CD14-positive monocyte (primary cell): Measurements from ENCODE around the gene ADSL. TPM values are rescaled to one million over a fixed set of nuclear protein-coding genes. Genes with fewer than 3 reads are reported as not detected.

Source experiments
- DNase-seq, 3 donors: peaks; one replicate each; pipeline ENCODE4 v3.0.0-alpha.2; 2011 to 2022
- H2AFZ ChIP-seq: 2 replicates; pipeline ENCODE4 v1.6.0; 2012; ENCODE audit warnings: mild to moderate bottlenecking, low read depth, low read length, inconsistent platforms; ENCODE audit not compliant: insufficient read depth, poor library complexity, severe bottlenecking
- H3K27ac ChIP-seq, 2 donors: 1 replicate in 1 of 2; 2 replicates in 1 of 2; pipeline ENCODE4 v1.5.1; 2012 to 2013; ENCODE audit warnings: low read length in 2 of 2, control low read depth in 1 of 2, inconsistent platforms in 1 of 2, low read depth in 1 of 2, mild to moderate bottlenecking in 1 of 2
- H3K27me3 ChIP-seq, 2 donors: one replicate each; pipeline versions ENCODE4 v1.6.0 to v1.6.1; 2011 to 2013; ENCODE audit warnings: low read length in 2 of 2; ENCODE audit not compliant: control insufficient read depth in 2 of 2, insufficient read depth in 2 of 2
- H3K36me3 ChIP-seq, 2 donors: replicated peaks in 1 of 2; 1 replicate in 1 of 2; 2 replicates in 1 of 2; pipeline versions ENCODE4 v1.5.1 to v1.6.1; 2012 to 2013; ENCODE audit warnings: low read length in 2 of 2, control low read depth in 1 of 2, inconsistent platforms in 1 of 2, mild to moderate bottlenecking in 1 of 2; ENCODE audit not compliant: insufficient read depth in 2 of 2, control insufficient read depth in 1 of 2
- H3K4me1 ChIP-seq, 2 donors: 1 replicate in 1 of 2; 2 replicates in 1 of 2; pipeline versions ENCODE4 v1.5.1 to v1.6.1; 2012 to 2013; ENCODE audit warnings: low read length in 2 of 2, control low read depth in 1 of 2, inconsistent platforms in 1 of 2, mild to moderate bottlenecking in 1 of 2, moderate library complexity in 1 of 2; ENCODE audit not compliant: insufficient read depth in 2 of 2, control insufficient read depth in 1 of 2
- H3K4me2 ChIP-seq: replicated peaks from 2 replicates; pipeline ENCODE3; 2012; ENCODE audit warnings: low read length, moderate library complexity, mild to moderate bottlenecking; ENCODE audit not compliant: poor library complexity, severe bottlenecking; ENCODE audit errors: extremely low read depth
- H3K4me3 ChIP-seq, 3 experiments: fragments of 200-600 bp in 1 of 3; sonication (generic) in 1 of 3; replicated peaks in 1 of 3; 1 replicate in 2 of 3; 2 replicates in 1 of 3; pipeline ENCODE4 v1.5.1; 2011 to 2013; ENCODE audit warnings: low read length in 3 of 3, mild to moderate bottlenecking in 3 of 3, control low read depth in 2 of 3, low read depth in 2 of 3, inconsistent platforms in 1 of 3, moderate library complexity in 1 of 3
- H3K79me2 ChIP-seq: 2 replicates; pipeline ENCODE4 v1.6.0; 2012; ENCODE audit warnings: mild to moderate bottlenecking, control low read depth, inconsistent platforms, low read length, moderate library complexity; ENCODE audit not compliant: insufficient read depth
- H3K9ac ChIP-seq: 2 replicates; pipeline ENCODE4 v1.6.0; 2017; ENCODE audit warnings: low read length, mild to moderate bottlenecking; ENCODE audit not compliant: insufficient read depth, poor library complexity, severe bottlenecking
- H3K9me3 ChIP-seq, 2 donors: replicated peaks in 1 of 2; 1 replicate in 1 of 2; 2 replicates in 1 of 2; pipeline versions ENCODE4 v1.5.1 to v1.6.1; 2012 to 2013; ENCODE audit warnings: low read length in 2 of 2, control low read depth in 1 of 2; ENCODE audit not compliant: control insufficient read depth in 1 of 2, insufficient read depth in 1 of 2
- H4K20me1 ChIP-seq: 2 replicates; pipeline ENCODE4 v1.6.0; 2012; ENCODE audit warnings: mild to moderate bottlenecking, low read length, control low read depth, moderate library complexity; ENCODE audit not compliant: insufficient read depth
- H3K27ac Mint-ChIP-seq, 7 donors: one replicate each; pipeline ENCODE4 v1.8.0; 2020; ENCODE audit warnings: mild to moderate bottlenecking in 7 of 7, mixed read lengths in 7 of 7, moderate library complexity in 6 of 7, inconsistent platforms in 2 of 7
- H3K27me3 Mint-ChIP-seq, 3 donors: one replicate each; pipeline ENCODE4 v1.8.0; 2021 to 2022; ENCODE audit warnings: low read depth in 3 of 3, mild to moderate bottlenecking in 3 of 3, mixed read lengths in 3 of 3, moderate library complexity in 3 of 3, inconsistent platforms in 1 of 3
- H3K36me3 Mint-ChIP-seq, 2 donors: one replicate each; pipeline ENCODE4 v1.8.0; 2020; ENCODE audit warnings: mixed read lengths in 2 of 2, inconsistent platforms in 1 of 2, mild to moderate bottlenecking in 1 of 2
- H3K4me1 Mint-ChIP-seq: one replicate; pipeline ENCODE4 v1.8.0; 2020; ENCODE audit warnings: mild to moderate bottlenecking, mixed read lengths
- H3K4me3 Mint-ChIP-seq, 2 donors: one replicate each; pipeline ENCODE4 v1.8.0; 2020; ENCODE audit warnings: mild to moderate bottlenecking in 2 of 2, mixed read lengths in 2 of 2, moderate library complexity in 1 of 2
- H3K9me3 Mint-ChIP-seq, 7 donors: one replicate each; pipeline ENCODE4 v1.8.0; 2020 to 2022; ENCODE audit warnings: mixed read lengths in 7 of 7, mild to moderate bottlenecking in 6 of 7, moderate library complexity in 6 of 7, inconsistent platforms in 2 of 7
- WGBS: methylation state at CpG from one replicate; pipeline ENCODE4 v1.1.5; 2013; ENCODE audit warnings: missing lambda C conversion rate; ENCODE audit not compliant: insufficient coverage; 5-methylcytosine and 5-hydroxymethylcytosine counted together
- intact Hi-C, 2 donors: fragments of 100-400 bp; cut with micrococcal nuclease; formaldehyde crosslinking; loops; one replicate each; pipeline versions ENCODE4 v1.15.0 to v1.15.1; 2023
- polyA plus RNA-seq, 3 donors: library from polyadenylated mRNA; depleted of rRNA in 1 of 3; unstranded in 2 of 3; stranded (reverse) in 1 of 3; fragments of 300-500 nt in 2 of 3; fragments of >200 nt in 1 of 3; fragmentation: Illumina TruSeq in 2 of 3; gene quantifications; 1 replicate in 2 of 3; 2 replicates in 1 of 3; pipeline ENCODE4 v1.2.3, GENCODE V29; 2012 to 2021
- TF ChIP-seq, protein P1 (sequence below): fragments of 200-600 bp; IDR thresholded peaks from one replicate; pipeline ENCODE4 v1.8.0; 2022; ENCODE audit warnings: antibody characterized with exemption, mild to moderate bottlenecking

Gene ADSL
- polyA plus RNA-seq, 3 donors = 56.7 to 82.3 (median 65.1) TPM

GRCh38 chr22:40397396-40397795 lies 51.1 kb downstream of the ADSL start:
- Mint-ChIP-seq H3K4me1 (peaks cover 38% of the 10 kb centered on the region), H3K4me3 (no peak overlapping the region), H3K27me3 (peaks cover 0 to 4% (median 2%) of the 10 kb centered on the region in 3 donors), H3K9me3 (peaks cover 0 to 2% (median 0%) of the 10 kb centered on the region in 7 donors), H3K27ac (peak overlapping the region in 3 of 7 donors; percentile 21 to 81 (median 61)), H3K36me3 (peaks cover 28 to 52% of the 10 kb centered on the region in 2 donors)
- Histone ChIP-seq H3K36me3 (peaks cover 4 to 21% of the 10 kb centered on the region in 2 donors), H3K4me3 (no peak overlapping the region), H3K27me3 (no peaks in the 10 kb centered on the region), H2AFZ (no peak overlapping the region), H3K9ac (no peak overlapping the region), H3K4me2 (no peak overlapping the region), H3K27ac (no peak overlapping the region), H3K9me3 (no peaks in the 10 kb centered on the region), H3K4me1 (peaks cover 16 to 23% of the 10 kb centered on the region in 2 donors), H4K20me1 (peaks cover 32% of the 10 kb centered on the region), H3K79me2 (peaks cover 3% of the 10 kb centered on the region)
- TF ChIP-seq, protein P1, sequence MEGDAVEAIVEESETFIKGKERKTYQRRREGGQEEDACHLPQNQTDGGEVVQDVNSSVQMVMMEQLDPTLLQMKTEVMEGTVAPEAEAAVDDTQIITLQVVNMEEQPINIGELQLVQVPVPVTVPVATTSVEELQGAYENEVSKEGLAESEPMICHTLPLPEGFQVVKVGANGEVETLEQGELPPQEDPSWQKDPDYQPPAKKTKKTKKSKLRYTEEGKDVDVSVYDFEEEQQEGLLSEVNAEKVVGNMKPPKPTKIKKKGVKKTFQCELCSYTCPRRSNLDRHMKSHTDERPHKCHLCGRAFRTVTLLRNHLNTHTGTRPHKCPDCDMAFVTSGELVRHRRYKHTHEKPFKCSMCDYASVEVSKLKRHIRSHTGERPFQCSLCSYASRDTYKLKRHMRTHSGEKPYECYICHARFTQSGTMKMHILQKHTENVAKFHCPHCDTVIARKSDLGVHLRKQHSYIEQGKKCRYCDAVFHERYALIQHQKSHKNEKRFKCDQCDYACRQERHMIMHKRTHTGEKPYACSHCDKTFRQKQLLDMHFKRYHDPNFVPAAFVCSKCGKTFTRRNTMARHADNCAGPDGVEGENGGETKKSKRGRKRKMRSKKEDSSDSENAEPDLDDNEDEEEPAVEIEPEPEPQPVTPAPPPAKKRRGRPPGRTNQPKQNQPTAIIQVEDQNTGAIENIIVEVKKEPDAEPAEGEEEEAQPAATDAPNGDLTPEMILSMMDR = no peak
- intact Hi-C loops = no loop called here
- 29% methylated on average over 1 of the region's 1 CpG for WGBS
- no peak for DNase-seq

DNA sequence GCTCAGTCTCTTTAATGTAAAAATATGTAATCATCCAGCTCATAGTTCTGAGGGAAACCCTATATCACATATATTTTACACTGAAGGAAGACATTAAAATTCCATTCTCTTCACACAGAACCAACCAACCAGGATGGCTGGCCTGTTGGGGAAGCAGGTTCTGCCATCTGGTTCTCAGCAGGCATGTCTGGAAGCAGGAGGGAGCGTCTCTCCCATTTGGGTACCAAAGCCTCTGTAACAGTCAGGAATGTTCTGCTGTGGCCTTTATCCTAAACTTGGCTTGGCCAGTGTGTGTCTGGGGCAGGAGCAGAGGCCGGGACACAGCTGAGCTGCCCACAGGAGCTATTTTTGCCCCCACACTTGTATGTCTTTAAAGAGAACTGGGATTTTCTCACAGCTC lies 53.3 kb downstream of the ADSL start:
- intact Hi-C loops = no loop called here
- H3K4me1 ChIP-seq = peaks cover 16 to 23% of the 10 kb centered on the region in 2 donors
- H4K20me1 ChIP-seq = peaks cover 45% of the 10 kb centered on the region
- H3K9me3 Mint-ChIP-seq = peaks cover 0 to 2% (median 0%) of the 10 kb centered on the region in 7 donors
- H3K27ac ChIP-seq = peak overlapping the region; percentile 60 to 70
- H3K4me1 Mint-ChIP-seq = peaks cover 43% of the 10 kb centered on the region
- H3K4me2 ChIP-seq = peak overlapping the region; percentile 18
- no peak overlapping the region for H2AFZ ChIP-seq
- no CpG with 5 or more reads among the region's 2 CpGs for WGBS
- H3K79me2 ChIP-seq = no peaks in the 10 kb centered on the region
- H3K9me3 ChIP-seq = no peaks in the 10 kb centered on the region
- peaks cover 37 to 58% of the 10 kb centered on the region in 2 donors for H3K36me3 Mint-ChIP-seq
- H3K4me3 ChIP-seq = no peak overlapping the region
- peaks cover 7 to 42% of the 10 kb centered on the region in 2 donors for H3K36me3 ChIP-seq
- H3K9ac ChIP-seq = peak overlapping the region; percentile 19
- DNase-seq = no peak
- H3K27me3 Mint-ChIP-seq = peaks cover 0 to 4% (median 2%) of the 10 kb centered on the region in 3 donors
- TF ChIP-seq, protein P1 = no peak
- peak overlapping the region; percentile 70 to 89 (median 87) for H3K27ac Mint-ChIP-seq
- no peak overlapping the region for H3K4me3 Mint-ChIP-seq
- no peaks in the 10 kb centered on the region for H3K27me3 ChIP-seq
